ENCODE measurements around the gene FXYD2.

Gene FXYD2

DNA sequence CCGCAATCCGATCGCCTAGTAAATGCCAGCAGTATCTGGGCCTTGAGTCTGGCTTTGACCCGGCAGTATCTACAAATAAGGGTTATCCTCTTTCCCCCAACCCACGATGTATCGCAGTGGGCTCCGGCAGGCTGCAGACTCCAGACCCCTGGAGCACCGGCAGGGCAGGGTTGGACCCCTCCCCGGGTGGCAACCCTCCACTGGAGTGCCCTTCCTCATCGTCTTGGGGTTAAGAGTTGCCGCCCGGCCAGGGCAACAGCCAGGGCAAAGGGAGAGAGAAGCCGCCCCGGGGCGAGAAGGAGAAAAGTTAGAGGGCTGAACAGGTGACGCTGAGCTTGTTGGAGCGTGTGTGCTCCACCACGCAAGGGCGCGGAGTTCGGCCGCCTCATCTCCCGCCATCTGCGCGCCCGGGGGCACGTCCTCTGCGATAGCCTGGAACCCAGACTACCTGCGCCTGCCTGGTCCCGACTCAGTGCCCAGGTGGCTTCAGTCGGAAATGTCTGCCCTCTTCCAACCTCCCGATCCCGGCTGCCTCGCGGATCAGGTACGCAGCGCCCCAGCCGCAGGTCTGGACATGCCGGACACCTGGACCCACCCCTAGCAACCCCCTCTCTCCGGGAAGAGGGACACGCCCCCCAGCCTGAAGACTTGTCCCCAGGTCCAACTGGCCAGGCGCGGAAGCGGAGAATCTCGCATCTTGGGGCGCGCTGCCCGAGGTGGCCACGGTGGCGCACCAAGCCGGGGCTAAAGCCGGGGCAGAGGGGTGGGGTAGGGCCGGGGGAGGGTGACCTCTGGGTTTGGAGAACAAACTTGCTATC is 28.7 kb downstream of the FXYD2 start:
- no peak for DNase-seq

DNA sequence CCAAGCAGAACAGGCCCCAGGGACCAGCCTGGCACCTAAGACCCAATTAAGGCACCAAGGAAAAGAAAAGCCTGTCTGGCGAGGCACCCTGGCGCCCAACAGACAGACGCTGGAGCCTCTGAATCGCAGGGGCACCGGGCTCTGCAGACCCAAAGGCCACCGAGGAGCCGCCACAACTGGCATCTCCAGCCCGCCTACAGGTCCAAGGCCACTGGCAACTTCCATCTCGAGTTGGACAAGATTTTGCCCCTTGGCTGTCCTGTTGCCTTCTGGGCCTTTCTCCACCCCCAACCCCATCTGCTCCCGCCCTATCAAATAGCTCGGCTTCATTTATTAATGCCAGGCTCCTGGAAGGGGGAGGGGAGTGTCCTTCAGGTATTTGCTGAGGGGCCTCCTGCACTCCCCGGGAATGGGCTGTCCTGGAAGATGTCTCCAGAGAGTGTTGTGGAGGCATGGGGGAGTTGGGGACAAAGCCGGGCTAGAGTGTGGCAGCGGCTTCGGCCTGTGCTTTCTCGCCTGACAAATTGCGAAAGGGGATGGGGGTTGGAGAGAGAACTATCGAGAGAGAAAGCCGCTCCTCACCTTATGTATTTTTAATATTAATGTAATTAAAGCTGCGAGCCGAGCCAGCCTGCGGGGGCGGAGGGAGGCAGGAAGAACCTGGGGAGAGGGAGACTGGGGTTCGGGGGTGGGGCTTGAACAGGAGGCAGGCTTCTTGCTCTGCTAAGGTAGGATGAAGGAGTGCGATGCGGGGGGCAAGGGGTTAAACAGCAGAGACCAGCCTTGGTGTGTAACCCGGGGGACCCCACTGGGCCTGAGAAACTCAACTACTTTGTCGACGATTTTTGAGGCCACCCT is 29.5 kb downstream of the FXYD2 start:
- DNase-seq, result no peak

DNA sequence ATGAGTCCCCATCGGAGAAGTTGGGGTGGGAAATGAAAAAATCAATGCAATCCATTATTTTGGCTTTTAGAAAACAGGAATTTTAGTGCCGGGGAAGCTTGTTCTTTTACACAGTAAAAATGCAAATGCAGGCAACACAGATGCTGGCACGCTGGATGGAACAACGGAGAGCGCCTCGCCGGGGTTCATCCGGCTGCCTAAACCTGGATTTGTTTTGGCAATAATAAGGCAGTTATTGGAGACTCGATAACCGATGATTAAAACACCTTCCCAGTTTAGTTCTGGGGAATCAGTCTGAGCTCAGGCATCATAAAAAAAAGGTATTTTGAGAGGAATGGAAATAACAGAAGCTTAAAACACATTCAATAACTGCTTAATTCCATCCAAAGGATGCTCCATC is 30.4 kb downstream of the FXYD2 start:
- DNase-seq, result no peak

DNA sequence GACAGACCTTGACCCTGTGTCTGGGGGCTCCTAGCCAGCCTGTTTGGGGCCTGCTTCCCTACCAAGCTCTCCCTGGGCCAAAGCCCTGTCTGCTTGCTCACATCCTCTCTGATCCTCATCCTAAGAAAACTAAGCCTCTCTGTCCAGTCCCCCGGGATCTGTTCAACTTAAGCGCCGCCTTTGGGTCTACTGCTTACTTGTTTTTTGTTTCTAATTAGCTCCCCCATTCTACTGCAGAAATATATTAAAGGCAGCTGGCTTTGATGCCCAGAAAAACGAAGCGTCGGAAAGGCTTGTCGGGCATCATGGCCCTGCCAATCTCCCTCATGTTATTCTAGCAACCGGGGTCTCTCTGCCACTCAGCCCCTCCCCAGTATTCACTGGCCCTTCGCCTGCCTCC is 31.0 kb downstream of the FXYD2 start:
- DNase-seq, result no peak

DNA sequence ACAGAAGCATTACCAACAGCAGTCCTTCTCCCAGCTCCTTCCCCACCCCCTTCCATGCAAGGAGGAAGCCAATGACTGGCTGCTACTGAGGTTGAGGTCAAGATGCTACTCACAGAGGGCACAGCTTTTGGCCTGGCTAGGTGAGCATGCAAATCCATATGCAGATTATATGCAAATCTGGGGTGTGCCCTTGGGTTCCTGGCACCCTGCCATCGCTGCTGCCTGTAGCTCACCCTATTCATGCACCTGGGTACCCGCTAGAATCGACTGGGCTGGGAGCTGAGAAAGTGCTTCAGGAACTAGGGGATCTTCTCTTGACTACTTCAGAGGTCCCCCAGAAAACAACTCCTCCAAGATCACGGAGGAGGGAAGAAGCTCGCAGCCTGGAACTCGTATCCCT is 31.6 kb downstream of the FXYD2 start:
- DNase-seq, result no peak

DNA sequence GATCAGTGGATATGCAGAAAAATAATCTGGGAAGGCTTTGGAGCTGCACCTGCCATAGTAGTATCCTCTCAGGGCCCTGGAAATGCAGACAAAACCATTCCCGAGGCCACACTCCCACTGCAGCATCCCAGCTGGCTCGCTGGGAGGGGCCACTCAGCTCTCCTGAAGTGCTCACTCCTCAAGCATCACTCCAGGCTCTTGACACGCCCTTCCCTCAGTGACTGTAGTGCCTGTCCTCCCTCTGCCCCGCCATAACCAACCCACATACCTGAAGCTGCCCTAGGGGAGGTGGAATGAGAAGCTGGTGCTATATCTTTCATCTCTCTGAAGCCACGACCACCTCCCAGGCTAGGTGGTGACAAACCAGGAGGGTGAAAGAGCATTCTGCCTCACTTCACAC is 32.3 kb downstream of the FXYD2 start:
- DNase-seq, result no peak

DNA sequence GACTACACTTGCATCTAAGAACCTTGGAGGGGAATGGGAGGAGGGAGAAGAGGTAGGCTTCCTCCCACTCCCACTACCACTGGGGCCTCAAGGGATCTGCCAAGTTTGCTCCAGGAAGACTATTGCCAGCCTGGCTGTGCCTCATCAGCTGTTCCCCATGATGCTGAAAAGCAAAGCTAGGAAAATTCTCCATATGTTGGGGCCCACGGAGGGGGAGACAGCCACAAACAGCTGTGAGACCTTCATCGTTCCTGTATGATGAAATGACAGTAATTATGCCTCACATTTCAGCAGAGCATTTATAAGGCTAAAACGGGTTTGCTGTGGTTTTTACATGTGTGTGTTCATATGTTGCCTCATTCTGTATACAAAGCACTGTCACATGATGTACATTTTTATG is 34.3 kb downstream of the FXYD2 start:
- DNase-seq, result no peak

DNA sequence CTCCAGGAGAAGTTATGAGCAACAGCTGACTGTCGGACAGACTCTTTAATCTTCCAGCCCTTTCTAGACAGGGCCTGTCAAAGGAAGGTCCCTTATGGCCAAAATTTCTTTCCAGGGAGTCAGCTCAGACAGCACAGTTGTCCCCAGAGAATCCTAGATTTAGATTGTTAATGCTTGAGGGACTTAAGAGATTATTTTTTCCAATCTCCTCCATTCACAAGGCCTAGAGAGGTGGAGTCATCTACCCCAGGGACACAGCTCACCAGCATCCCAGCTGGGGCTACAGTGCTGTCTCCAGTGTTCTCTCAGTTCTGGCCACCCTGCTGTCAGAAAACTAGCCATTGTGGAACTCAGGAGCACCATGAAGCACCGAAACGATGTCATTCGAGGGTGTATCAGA is 35.3 kb downstream of the FXYD2 start:
- no peak for DNase-seq

DNA sequence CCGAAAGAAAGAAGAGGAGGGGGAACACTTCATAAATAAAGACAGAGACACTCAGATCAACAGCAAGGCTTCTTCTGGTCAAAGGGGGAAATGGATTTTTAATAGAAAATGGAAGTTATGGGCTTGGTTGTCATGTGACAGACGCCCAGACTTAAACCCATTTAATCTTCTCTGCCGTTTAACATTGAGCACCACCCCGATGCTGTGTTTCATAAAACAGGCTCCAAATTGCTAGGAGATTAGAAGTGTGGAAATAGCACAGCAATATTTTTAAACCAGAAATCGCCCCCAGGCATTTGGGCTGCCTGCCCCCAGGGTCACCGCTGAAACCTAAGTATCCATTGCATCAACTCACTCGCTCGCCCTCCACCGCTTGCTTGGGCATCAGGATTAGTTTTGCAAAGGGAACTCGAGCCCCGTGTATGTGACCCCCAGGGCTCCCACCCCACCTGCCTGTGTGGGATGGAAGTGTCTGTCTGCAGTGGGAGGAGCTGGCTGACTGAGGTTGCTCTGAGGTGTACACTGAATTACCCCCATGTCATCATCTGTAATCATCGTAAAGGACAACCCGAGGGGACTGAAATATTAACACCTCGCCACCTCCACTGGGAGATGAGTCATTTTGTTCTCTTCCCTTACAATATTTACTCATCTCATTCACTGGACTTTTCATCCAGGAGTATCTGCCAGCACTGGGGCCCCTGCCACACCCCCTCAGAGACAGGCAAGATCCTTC is 38.2 kb downstream of the FXYD2 start:
- DNase-seq, result no peak

DNA sequence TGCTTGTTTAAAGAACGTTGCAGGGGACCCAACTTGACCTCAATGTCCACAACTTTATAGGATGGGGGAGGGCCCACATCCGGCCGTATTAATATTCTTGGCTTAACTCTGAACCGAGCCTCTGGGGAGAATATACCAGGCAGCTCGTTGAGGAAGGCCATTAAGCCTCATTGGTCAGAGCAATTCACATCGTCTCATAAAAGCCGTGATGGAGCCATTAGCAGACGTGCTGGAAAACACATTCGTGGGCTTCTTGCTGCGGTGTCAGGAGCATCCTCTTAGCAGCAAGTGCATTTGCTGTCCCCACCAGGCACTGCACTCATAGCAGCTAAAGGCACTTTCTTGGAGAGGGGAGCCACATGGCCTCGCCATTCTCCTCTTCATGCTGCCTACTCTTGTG is 42.4 kb downstream of the FXYD2 start:
- no peak for DNase-seq

DNA sequence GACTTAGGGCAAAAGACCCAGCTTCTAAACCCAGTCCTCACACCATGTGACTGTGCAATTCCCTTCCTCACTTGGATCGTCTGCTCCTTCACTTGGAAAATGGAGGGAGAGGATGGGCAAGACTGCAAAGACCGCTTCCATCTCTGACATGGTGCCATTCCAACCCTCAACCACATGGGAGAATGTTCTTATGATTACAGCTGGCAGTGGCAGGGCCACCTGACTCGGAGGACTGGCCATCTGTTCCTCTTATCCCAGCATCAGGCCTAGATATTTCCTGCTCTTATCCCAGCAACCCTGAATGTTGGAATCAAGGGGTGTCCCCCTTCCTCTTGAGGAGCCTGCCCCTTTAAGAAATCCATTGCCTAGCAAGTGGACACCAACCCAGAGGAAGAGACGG is 42.9 kb downstream of the FXYD2 start:
- DNase-seq, result no peak

DNA sequence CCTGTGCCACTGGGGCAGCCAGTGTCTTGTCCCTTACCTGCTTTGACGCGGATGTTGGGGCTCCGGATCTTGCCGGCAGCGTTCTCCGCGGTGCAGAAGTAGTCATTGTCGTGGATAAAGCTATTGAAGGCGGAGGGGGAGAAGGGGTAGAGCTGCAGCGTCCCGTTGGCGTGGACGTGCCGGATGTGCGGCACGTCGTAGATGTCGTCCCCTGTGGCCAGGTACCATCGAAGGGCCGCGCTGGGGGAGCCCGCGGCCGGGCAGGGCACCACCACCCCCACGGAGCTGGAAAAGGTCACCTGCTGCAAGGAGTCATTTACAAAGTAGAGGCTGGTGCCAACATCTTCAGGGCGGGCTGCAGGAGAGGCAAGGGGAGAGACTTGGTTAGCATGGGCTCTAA is 44.1 kb downstream of the FXYD2 start:
- DNase-seq, result no peak

DNA sequence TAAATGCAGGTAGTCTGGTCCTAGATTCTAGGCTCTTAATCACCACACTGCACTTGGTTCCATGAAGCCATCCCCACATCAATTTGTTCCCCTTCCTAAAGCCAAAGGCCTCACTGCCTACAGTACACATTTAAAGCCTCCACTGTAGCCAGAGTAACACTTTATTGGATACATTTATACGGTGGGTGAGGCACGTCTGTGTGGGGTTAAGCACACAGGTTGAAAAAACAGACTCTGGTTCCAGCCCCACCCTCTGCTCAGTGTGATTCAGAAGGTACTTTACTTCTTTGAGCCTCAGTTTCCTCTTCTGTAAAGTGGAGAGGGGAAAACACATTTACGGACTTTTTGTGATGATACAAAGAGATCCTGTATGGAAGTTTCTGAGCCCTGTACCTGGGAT is 50.0 kb downstream of the FXYD2 start:
- no peak for DNase-seq

DNA sequence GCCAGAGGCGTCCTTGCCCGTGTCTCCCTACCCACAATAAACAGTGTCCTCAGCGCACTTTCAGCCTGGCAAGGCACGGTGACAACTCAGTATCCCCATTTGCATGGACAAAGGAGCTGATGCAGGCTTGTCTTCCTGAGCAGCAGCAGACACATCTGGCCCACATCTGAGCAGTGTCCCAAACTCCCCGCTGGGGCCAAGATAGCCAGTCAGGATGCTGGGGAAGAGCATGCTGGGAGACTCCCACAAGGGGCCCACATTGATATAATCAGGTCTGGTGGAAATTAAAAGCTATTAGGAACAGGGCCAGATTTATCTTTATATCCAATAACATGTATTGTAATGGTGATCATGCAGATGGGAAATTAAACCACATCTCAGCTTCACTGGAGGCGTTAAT is 52.2 kb downstream of the FXYD2 start:
- no peak for DNase-seq

DNA sequence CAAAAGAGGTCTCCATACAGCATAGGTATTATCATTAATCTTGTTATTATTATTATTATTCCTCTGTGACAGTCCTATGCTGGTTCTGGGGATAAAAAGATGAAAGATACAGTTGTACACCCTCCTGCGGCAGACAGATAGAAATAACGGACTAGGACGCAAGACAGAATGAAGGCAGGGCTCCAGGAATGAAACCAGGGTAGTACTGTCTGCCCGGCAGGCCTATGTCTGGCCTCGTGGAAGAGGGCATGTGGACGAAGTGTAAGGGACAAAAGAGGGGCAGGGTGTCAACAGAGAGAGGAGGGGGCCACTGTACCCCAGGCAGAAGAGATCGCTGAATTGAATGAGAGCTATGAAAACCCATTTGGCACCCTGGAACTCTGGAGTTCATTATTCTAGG is 52.7 kb downstream of the FXYD2 start:
- DNase-seq, result no peak

DNA sequence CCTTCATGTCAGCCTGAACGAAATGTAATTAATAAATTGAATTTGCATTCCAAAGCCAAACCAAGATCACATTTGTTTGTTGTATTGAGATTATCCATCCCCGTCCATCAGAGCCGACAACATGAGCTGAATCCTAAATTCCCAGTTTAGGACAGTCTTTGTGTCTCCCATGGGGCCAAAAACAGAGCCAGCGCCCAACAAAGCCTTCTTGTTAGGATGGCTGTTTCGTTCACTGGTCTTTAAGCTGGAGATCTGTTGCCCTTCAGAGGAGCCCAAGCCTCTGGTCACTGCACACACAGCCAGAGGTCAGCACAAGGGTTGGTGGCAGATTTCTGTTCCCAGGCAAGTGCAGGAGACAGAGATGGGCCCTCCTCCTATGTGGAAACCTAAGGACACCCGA is 53.3 kb downstream of the FXYD2 start:
- DNase-seq, result no peak

DNA sequence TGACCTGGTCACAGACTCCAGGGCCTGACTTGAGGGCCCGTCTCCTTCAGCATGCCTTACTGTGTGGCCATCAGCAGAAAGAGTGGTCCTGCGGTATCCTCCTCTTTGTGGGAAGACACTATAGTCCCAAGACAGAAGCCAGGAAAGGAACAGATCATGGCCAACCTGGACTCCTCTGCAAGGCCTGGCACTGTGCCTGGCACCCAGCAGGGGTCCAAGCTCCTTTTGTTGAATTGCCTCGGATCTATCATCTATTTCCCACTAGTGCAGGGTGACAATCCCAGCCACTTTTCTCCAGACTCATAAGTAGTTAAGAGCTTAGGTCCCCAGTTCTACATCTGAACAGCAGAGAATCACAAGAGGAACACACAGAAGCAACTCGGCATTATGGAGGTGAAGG is 54.5 kb downstream of the FXYD2 start:
- no peak for DNase-seq

All from GDM1 (cell line).